ENCODE results near the gene NBPF6.

- TF ChIP-seq CTCF (IDR thresholded peaks at IDR 0.05) (no peak), POLR2A (IDR thresholded peaks at IDR 0.05) (no peak)
These were observed 53.1 kb downstream of the NBPF6 start for GRCh38 chr1:108503062-108503733.
